ENCODE data around the gene GPC3. TPM values are rescaled to one million over a fixed set of nuclear protein-coding genes. Genes with fewer than 3 reads are reported as not detected.

The GPC3 gene
- total and polyA plus RNA-seq, 2 experiments from 2014 or later, result 36.8 to 60.1 TPM

- H2AFZ ChIP-seq, result no peak overlapping the region
- TF ChIP-seq NANOG (IDR thresholded peaks at IDR 0.05; ENCODE audit: borderline replicate concordance) (no peak), ZNF114 (CRISPR knock-in tag; IDR thresholded peaks at IDR 0.05) (no peak), ETS1 (IDR thresholded peaks at IDR 0.05) (no peak)
- H3K27ac ChIP-seq (ENCODE audit: low read depth), result peak overlapping the region; percentile 76; the same call in 1 of the 2 replicates
- peaks cover 39% of the 10 kb centered on the region for H3K4me1 Mint-ChIP-seq
- no peak overlapping the region for H3K4me3 ChIP-seq
- H3K9me3 Mint-ChIP-seq, result no peaks in the 10 kb centered on the region
- H3K36me3 Mint-ChIP-seq (ENCODE audit: low read depth), result no peaks in the 10 kb centered on the region
- H3K9me2 ChIP-seq (ENCODE audit: insufficient read depth), result no peaks in the 10 kb centered on the region
- H3K4me1 ChIP-seq (ENCODE audit: insufficient read depth), result peaks cover 38% of the 10 kb centered on the region
- peak overlapping the region; percentile 88; the same call in 1 of the 2 replicates for H3K4me2 ChIP-seq
- H4K20me1 ChIP-seq (replicated peaks; ENCODE audit: insufficient read depth), result no peaks in the 10 kb centered on the region
- peaks cover 14% of the 10 kb centered on the region for H3K27me3 Mint-ChIP-seq (ENCODE audit: insufficient read depth, low read depth, poor library complexity)
- H3K4me3 Mint-ChIP-seq, result no peak overlapping the region; the same call in 2 of the 3 replicates
- no peak overlapping the region; the same call in none of the 2 replicates for H3K27ac Mint-ChIP-seq
- ATAC-seq, result no peak
- H3K79me2 ChIP-seq (replicated peaks; ENCODE audit: insufficient read depth), result peaks cover 11% of the 10 kb centered on the region
- peaks cover 12% of the 10 kb centered on the region for H3K27me3 ChIP-seq (ENCODE audit: insufficient read depth)
- H3K36me3 ChIP-seq (ENCODE audit: insufficient read depth), result no peaks in the 10 kb centered on the region
- H3F3A ChIP-seq (replicated peaks; ENCODE audit: low read depth), result no peaks in the 10 kb centered on the region
- DNase-seq (ENCODE audit: low spot score), result no peak
These were observed 4.4 kb downstream of the GPC3 start for GRCh38 chrX:133980832-133981588.

GRCh38 chrX:133980406-133980805 lies 5.0 kb downstream of the GPC3 start:
- Mint-ChIP-seq H3K27ac (no peak overlapping the region), H3K4me1 (peaks cover 39% of the 10 kb centered on the region), H3K4me3 (no peak overlapping the region), H3K36me3 (ENCODE audit: low read depth) (no peaks in the 10 kb centered on the region), H3K27me3 (ENCODE audit: insufficient read depth, low read depth, poor library complexity) (peaks cover 14% of the 10 kb centered on the region), H3K9me3 (no peaks in the 10 kb centered on the region)
- Histone ChIP-seq H3K4me1 (ENCODE audit: insufficient read depth) (peaks cover 38% of the 10 kb centered on the region), H4K20me1 (replicated peaks; ENCODE audit: insufficient read depth) (no peaks in the 10 kb centered on the region), H3K27ac (ENCODE audit: low read depth) (no peak overlapping the region), H3K27me3 (ENCODE audit: insufficient read depth) (peaks cover 12% of the 10 kb centered on the region), H3F3A (replicated peaks; ENCODE audit: low read depth) (no peaks in the 10 kb centered on the region), H3K4me2 (no peak overlapping the region), H2AFZ (no peak overlapping the region), H3K79me2 (replicated peaks; ENCODE audit: insufficient read depth) (peaks cover 11% of the 10 kb centered on the region), H3K9me2 (ENCODE audit: insufficient read depth) (no peaks in the 10 kb centered on the region), H3K4me3 (no peak overlapping the region), H3K36me3 (ENCODE audit: insufficient read depth) (no peaks in the 10 kb centered on the region)
- TF ChIP-seq EZH2 (IDR thresholded peaks at IDR 0.05; ENCODE audit: low read depth, unreplicated experiment) (no peak), ZNF114 (CRISPR knock-in tag; IDR thresholded peaks at IDR 0.05) (no peak)
- DNase-seq (ENCODE audit: low spot score) (no peak), ATAC-seq (no peak)

- H3K27me3 Mint-ChIP-seq (ENCODE audit: insufficient read depth, low read depth, poor library complexity), result peaks cover 10% of the 10 kb centered on the region
- H3K4me3 ChIP-seq, result no peak overlapping the region
- H3K36me3 ChIP-seq (ENCODE audit: insufficient read depth), result no peaks in the 10 kb centered on the region
- H3K4me1 Mint-ChIP-seq, result peaks cover 39% of the 10 kb centered on the region
- H3K9me3 Mint-ChIP-seq, result no peaks in the 10 kb centered on the region
- H3K36me3 Mint-ChIP-seq (ENCODE audit: low read depth), result no peaks in the 10 kb centered on the region
- ATAC-seq (no peak), DNase-seq (ENCODE audit: low spot score) (no peak)
- H3K79me2 ChIP-seq (replicated peaks; ENCODE audit: insufficient read depth), result peaks cover 11% of the 10 kb centered on the region
- no peak overlapping the region for H2AFZ ChIP-seq
- no peak overlapping the region for H3K27ac ChIP-seq (ENCODE audit: low read depth)
- no peak for TF ChIP-seq POLR2AphosphoS5 (IDR thresholded peaks at IDR 0.05; ENCODE audit: low read depth)
- TF ChIP-seq NANOG (IDR thresholded peaks at IDR 0.05; ENCODE audit: borderline replicate concordance), result no peak
- TF ChIP-seq EZH2 (IDR thresholded peaks at IDR 0.05; ENCODE audit: low read depth, unreplicated experiment), result no peak
- TF ChIP-seq ETS1 (IDR thresholded peaks at IDR 0.05), result no peak
- no peak overlapping the region for H3K4me2 ChIP-seq
- no peak overlapping the region for H3K4me3 Mint-ChIP-seq
- H3F3A ChIP-seq (replicated peaks; ENCODE audit: low read depth), result no peaks in the 10 kb centered on the region
- peaks cover 38% of the 10 kb centered on the region for H3K4me1 ChIP-seq (ENCODE audit: insufficient read depth)
- no peaks in the 10 kb centered on the region for H3K9me2 ChIP-seq (ENCODE audit: insufficient read depth)
- H3K27ac Mint-ChIP-seq, result no peak overlapping the region
- no peaks in the 10 kb centered on the region for H4K20me1 ChIP-seq (replicated peaks; ENCODE audit: insufficient read depth)
- H3K27me3 ChIP-seq (ENCODE audit: insufficient read depth), result peaks cover 6% of the 10 kb centered on the region
These were observed 5.7 kb downstream of the GPC3 start for GRCh38 chrX:133979641-133980230.

Data from GM23338 (cell line).